Posterior vena cava (tissue), 2 donors: Measurements from ENCODE around the gene CDC27. TPM values are rescaled to one million over a fixed set of nuclear protein-coding genes. Genes with fewer than 3 reads are reported as not detected.
"Not testable (repeated sequence)": the region's sequence is repeated elsewhere in the genome, so short reads cannot be mapped to it uniquely, and the experiment has no call there.

Experiments
- DNase-seq: peaks from one replicate; pipeline ENCODE4 v3.0.0-alpha.2; 2020; ENCODE audit warnings: low spot score
- intact Hi-C, 2 donors: fragments of 100-400 bp; cut with DNase I; formaldehyde crosslinking; loops; one replicate each; pipeline versions ENCODE4 v1.14.1 to v1.14.2; 2022 to 2023
- total RNA-seq, 2 donors: library from RNA; stranded (reverse); fragmentation: NEBNext Ultra II Directional; extraction: Animal tissue kit (Norgen Biotek cat#: 25700); gene quantifications; one replicate each; pipeline ENCODE4 v1.2.1, GENCODE V29; 2021
- donor health status: DM: yes; HTN: yes; CAD: no.
- donor health status: DM: yes; HTN: yes; CAD: no.

Gene CDC27
- total RNA-seq, 2 donors from 2014 or later, result 82.7 to 103 TPM

DNA sequence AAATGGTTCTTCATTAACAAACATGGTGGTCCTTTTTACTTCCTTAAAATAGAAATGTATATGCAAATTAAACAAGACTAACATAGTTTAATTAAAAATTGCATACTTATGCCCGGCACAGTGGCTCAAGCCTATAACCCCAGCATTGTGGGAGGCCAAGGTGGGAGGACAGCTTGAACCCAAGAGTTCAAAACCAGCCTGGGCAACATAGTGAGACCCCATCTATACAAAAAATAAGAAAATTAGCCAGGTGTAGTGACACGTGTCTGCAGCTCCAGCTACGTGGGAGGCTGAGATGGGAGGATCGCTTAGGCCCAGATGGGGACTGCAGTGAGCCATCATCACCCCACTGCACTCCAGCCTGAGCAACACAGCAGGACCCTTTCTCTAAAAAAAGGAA is 18.4 kb downstream of the CDC27 start:
- no peak for DNase-seq
- intact Hi-C loops, result no loop called here

DNA sequence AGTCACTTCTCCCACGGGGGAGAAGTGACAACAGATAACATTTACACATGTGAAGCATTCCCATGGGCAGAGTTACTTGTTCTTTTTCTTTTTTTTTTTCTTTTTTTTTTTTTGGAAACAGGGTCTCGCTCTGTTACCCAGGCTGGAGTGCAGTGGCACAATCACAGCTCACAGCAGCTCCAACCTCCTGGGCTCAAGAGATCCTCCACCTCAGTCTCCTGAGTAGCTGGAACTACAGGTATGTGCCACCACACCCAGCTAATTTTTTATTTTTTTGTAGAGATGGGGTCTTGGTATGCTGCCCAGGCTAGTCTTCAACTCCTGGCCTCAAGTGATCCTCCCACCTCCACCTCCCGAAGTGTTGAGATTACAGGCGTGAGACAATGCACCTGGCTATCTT is 20.2 kb downstream of the CDC27 start:
- intact Hi-C loops, DNase-seq: not testable (repeated sequence)

DNA sequence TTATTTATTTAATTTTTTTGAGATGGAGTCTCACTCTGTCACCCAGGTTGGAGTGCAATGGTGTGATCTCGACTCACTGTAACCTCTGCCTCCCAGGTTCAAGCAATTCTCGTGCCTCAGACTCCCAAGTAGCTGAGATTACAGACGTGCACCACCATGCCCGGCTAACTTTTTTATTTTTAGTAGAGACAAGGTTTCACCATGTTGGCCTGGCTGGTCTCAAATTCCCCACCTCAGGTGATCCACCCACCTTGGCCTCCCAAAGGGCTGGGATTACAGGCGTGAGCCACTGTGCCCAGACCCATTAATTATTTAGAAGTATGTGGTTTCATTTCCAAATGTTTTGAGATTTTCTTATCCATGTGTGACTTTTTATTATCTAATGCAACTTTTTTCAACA is 22.2 kb downstream of the CDC27 start:
- DNase-seq, intact Hi-C loops: not testable (repeated sequence)

DNA sequence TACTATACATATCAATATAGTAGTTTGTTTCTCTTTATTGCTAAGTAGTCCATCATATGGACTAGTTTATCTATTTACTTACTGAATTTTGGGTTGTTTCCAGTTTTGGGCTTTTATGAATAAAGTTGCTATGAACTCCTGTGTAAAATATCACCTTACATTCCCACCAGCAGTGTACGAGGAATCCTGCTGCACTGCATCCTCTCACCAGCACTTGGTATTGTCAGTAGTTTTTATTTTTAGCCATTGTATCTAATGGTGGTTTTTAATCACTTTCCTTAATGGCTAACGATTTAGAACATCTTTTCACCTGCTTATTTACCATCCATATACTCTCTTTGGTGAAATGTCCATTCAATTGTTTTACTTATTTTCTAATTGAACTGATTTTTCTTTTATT is 24.0 kb downstream of the CDC27 start:
- intact Hi-C loops, result no loop called here
- no peak for DNase-seq

DNA sequence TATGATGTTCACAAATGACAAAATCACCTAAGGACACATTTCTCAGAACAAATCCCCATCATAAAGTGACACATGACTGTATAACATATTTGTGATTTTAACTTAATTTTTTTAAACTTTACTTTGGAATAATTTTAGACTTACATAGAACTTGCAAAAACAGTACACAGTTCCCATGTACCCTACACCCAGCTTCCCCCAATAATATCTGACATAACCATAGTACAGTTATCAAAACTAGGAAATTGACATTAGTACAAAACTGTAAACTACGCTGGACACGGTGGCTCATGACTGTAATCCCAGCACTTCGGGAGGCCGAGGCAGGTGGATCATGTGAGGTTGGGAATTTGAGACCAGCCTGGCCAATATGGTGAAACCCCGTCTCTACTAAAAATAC is 24.8 kb downstream of the CDC27 start:
- DNase-seq, result no peak
- intact Hi-C loops, result no loop called here

DNA sequence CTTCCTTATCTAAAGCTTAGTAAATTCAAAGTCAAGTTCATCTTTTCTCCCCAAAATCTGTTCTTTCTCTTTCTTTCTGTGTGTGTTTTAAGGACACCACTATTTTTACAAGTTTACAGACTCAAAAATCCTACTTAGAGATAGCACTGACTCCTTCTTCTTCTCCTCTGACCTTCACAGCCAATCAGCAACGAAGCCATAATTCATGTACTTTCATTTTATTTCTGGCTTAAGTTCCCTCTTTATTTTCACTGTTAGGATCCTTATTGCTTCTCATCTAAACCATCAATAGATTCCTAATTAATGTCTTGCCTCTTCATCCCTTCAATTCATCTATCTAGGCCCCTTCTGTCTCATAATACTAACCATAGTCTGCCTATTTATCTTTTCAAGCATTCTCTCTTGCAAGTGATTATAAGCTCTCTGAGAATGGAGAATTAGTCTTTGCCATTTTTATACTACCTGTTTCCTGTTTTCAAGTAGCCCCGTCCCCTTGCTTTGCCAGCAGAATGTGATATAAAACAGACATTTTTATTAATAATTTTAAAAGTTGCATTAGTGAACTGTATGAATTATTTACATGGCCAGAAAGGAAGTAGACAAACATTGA is 27.0 kb downstream of the CDC27 start:
- no peak for DNase-seq
- intact Hi-C loops, result no loop called here

DNA sequence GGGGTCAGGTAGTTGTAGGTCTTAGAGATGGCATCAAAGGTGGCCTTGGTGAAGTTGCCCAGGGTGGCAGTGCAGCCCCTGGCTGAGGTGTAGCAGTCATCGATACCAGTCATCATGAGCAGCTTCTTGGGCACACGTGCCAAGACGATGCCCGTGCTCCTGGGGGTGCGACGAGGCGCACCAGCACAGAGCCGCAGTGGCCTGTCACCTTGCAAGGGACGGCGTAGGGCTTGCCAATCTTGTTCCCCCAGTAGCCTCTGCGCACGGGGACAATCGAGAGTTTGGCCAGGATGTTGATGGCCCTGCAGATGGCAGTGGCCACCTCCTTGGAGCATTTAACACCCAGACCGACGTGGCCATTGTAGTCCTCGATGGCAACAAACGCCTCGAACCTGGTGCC is 29.8 kb downstream of the CDC27 start:
- no peak for DNase-seq
- intact Hi-C loops, result no loop called here

DNA sequence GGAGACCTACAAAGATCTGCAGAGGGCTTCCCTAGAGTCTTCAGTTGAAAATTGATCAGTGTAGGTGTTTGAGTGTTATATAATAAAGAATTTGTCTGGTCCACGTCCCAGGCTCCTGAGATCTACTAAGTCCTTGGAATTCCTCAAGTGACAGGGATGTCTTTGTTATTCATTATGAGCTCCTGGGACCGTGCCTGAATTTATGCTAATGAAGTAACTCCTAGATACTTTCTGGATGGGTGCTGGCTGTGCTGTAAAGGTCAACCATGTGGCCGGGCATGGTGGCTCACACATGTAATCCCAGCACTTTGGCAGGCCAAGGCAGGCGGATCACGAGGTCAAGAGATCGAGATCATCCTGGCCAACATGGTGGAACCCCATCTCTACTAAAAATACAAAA is 43.7 kb downstream of the CDC27 start:
- DNase-seq, result no peak
- intact Hi-C loops, result no loop called here

DNA sequence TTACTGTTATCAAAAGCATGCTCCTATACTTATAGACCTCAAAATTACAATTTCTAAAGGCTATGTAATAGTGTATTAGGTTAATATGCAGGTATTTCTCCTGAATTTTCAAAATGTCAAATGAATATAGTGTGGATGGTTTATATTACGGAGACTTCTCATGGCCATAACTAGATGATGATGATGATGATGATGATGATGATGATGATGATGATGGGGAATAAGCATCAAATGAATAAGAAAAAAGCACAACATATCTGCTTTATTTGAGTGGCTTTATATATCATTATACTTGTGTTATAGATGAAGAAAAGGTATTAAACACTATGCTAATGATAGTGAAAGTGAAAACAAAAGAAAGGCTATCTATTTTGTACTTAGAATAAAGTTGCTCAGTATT is 53.9 kb downstream of the CDC27 start:
- intact Hi-C loops, result no loop called here
- no peak for DNase-seq

DNA sequence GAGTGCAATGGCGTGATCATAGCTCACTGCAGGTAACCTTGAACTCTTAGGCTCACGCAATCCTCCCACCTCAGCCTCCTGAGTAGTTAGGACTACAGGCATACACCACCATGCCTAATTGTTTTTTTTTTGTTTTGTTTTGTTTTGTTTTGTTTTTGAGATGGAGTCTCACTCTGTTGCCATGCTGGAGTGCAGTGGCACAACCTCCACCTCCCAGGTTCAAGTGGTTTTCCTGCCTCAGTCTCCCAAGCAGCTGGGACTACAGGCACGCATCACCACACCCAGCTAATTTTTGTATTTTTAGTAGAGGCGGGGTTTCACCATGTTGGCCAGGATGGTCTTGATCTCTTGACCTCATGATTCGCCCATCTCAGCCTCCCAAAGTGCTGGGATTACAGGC is 54.7 kb downstream of the CDC27 start:
- intact Hi-C loops, DNase-seq: not testable (repeated sequence)

DNA sequence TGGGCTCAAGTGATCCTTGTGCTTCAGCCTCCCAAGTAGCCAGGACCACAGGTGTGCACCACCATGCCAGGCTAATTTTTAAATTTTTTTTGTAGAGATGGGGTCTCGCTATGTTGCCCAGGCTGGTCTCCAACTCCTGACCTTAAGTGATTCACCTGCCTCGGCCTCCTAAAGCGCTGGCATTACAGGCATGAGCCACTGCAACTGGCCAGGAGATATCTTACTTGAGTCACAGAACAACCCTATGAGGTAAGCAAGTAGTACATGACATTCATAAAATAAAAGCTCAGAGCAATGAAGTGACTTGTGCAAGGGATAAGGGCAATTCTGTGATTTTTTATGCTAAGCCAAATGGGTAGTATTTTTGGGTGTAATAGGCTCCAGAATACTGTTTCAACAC is 57.3 kb downstream of the CDC27 start:
- DNase-seq, result no peak

DNA sequence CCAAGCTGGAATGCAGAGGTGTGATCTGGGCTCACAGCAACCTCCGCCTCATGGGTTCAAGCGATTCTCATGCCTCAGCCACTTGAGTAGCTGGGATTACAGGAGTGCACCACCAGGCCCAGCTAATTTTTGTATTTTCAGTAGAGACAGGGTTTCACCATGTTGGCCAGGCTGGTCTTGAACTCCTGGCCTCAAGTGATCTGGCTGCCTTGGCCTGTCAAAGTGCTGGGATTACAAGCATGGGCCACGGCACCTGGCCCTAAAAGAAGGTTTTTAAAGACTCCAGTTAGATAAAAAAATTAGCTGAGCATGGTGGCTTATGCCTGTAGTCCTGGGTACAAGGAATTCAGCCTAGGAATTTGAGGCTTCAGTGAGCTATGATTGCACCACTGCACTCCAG is 62.3 kb downstream of the CDC27 start:
- intact Hi-C loops, DNase-seq: not testable (repeated sequence)

More for the DNA sequence above, 57.3 kb downstream of the CDC27 start:
- intact Hi-C loops, result no loop called here

DNA sequence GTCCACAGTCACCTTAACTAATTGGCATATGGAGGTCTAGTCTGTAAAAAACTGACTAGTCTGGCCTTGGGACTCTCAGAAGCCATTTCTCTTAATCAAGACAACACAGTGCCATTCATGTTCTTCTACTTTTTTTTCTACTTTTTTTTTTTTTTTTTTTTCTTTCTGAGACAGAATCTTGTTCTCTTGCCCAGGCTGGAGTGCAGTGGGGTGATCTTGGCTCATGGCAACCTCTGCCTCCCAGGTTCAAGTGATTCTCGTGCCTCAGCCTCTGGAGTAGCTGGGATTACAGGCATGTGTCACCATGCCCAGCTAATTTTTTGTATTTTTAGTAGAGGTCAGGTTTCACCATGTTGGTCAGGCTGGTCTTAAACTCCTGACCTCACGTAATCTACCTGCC is 65.8 kb downstream of the CDC27 start:
- DNase-seq, result not testable (repeated sequence)
- intact Hi-C loops, result loop anchor here in 1 of 2 donors (5.0 kb wide), 1 partner anchor 1716 kb away; no protein-coding TSS in a partner anchor

DNA sequence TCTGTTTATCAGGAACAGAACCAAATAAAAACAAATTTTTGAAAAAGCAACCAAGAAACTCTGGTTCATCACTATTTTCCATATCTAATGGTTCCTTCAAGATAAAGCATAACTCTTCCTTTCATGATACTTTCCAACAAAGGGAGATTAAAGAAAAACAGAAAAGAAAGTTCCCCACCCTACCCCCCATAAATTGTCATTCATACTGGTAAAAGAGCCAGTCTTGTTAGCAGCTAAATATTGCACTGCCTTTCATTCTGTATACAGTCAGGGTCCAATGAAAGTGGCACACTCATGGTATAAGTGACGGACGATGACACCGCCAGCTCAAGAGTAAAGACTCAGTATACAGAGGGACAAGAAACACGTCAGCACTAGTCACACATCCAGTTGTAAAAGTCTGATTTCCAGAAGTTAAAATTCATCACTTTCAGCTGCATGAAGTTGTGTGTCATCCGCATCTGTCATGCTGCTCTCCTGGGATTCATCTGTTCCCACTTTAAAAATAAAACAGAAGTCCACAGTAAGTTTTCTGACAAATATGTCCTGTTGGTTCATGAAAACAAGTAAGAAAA is 68.5 kb downstream of the CDC27 start:
- DNase-seq, result no peak

DNA sequence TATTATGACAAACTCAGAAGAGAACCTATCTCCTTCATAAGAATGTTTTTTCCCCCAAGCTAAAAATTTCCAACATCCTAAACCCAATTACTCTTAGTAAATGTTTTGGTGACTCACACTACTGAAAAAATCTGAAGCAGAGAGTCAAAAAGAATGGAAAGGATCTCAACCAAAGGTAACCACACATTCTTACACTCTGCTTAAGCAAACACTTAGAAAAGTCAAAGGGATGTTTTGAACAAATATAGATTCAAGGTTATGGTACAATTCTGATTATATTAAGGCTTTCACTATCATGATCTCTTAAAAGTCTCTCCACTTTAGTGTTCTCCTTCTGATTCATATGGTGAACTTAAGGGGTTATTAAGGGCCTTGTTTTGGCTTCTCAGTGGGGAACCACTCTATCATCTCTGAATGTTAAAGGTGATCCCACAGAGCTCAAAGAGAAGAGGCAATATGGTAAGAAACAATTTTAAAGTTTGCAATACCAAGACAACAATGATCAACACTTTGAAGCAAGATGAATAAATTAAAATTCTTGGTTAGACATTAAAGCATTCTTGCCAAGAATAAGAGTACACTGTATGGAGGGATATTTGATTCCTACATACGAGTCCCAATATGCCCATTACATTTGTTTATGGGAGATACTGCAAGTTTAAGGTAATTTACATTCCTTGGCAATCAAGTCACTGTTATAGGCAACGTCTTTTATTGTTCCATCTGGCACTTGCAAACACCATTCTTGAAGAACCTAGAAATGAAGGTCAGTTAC is 69.2 kb downstream of the CDC27 start:
- intact Hi-C loops, result loop anchor here in 1 of 2 donors (5.0 kb wide), 1 partner anchor 1713 kb away; no protein-coding TSS in a partner anchor
- DNase-seq, result no peak

More for the DNA sequence above, 68.5 kb downstream of the CDC27 start:
- intact Hi-C loops, result loop anchor here in 1 of 2 donors (5.0 kb wide), 1 partner anchor 1713 kb away; no protein-coding TSS in a partner anchor

DNA sequence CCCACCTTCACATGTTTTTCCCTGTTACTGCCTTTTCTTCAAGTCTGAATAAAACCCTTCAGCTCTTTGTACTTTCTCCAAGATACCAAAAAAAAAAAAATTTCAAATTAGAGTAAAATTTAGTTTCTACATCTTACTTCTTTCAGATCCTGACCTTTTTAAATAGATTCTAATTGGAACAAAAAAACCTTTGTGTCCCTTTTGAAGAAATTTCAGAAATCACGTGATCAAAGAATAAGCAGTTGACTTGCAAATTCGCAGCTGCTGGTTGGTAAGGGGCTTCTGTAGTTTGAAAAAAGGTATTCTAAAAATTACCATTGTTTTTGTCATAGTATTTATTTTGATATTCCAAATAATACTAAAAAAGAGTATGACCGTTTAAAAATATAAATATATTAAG is 71.7 kb downstream of the CDC27 start:
- DNase-seq, result no peak
- intact Hi-C loops, result no loop called here

DNA sequence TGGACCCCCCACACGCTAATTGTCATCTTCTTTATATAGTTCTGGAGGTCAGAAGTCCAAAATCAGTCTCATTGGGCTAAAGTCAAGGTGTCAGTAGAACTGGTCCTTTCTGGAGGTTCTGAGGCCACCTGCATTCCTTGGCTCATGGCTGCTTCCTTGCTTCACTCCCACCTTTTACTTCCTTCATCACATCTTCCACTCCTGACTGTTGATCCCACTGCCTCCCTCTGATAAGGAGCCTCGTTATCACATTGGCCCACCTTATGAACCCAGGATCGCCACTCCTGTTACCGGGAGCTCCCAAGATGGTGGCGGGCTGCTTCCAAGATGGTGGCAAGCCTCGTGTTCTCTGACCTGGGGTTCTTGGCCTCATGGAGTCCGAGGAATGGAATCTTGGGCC is 83.0 kb downstream of the CDC27 start:
- intact Hi-C loops, result no loop called here
- no peak for DNase-seq

DNA sequence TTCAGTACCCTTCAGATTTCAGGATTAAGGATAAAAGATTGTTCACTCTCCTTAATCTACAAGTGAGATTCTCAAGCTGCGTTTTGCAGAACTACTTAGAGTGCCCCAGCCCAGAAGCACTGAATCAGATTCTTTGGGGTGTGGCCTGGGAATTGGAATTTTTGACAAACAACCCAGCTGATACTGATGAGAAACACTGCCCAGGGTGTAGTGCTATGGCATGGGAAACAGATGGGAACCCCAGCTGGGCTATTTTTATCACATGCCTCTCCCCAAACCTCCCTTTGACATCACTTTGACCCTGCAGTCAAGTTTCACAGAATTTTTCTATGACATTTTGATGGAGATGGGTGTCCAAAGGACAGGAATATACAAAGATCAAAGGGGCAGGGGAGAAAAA is 83.8 kb downstream of the CDC27 start:
- DNase-seq, intact Hi-C loops: not testable (repeated sequence)

DNA sequence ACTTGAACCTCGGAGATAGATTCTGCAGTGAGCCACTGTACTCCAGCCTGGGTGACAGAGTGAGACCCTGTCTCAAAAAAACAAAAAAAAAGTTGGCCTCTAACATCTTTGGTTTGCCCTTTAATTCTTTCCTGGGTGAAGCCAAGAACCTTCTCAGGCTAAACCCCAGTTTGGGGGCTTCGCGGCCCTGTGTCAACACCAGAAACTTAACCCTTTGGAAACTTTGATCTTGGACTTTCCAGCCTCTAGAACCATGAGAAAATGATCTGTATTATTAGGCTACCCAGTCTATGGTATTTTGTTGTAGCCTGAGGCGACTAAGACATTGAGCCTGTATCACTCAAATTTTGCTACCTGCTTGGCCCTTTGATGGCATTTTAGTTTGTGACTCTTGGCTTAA is 86.2 kb downstream of the CDC27 start:
- intact Hi-C loops, result no loop called here
- no peak for DNase-seq

DNA sequence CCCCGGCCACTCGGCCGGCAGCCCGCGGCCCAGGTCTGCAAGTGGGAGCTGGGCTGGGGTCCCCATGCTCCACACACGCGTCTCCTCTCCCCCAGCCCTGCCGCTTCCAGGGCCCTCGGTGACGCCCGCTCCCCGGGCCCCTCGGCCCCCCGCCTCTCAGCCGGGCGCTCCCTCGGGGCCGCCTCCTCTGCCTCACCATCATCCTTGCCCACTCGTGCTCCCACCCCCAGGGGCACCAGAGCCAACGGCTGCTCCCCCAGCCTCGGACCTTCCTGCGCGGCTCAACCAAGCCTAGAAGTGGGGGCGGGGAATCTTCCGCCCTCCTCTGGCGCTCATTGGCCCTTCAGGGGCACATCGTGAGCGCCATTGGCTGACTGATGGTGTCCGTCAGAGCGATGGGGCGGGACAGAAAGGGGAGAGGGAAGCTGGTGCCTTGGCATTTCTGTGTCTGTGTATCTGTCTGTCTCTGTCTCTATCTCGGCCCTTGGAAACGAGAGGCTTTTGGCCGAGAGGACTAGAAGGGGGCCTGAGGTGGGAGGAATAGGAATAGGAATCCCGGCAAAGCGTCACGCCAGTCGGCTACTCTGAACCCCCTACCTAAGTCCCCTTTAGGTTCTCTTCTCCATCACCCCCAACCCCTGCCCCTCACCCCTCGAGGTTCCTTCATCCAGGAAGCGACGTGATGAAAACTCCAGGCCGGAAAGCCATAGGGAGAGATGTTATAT is 88.9 kb downstream of the CDC27 start:
- intact Hi-C loops, result no loop called here
- peak; percentile 97 for DNase-seq
